Measurements from ENCODE around the gene OMD. TPM values are rescaled to one million over a fixed set of nuclear protein-coding genes. Genes with fewer than 3 reads are reported as not detected.

Gene OMD, protein sequence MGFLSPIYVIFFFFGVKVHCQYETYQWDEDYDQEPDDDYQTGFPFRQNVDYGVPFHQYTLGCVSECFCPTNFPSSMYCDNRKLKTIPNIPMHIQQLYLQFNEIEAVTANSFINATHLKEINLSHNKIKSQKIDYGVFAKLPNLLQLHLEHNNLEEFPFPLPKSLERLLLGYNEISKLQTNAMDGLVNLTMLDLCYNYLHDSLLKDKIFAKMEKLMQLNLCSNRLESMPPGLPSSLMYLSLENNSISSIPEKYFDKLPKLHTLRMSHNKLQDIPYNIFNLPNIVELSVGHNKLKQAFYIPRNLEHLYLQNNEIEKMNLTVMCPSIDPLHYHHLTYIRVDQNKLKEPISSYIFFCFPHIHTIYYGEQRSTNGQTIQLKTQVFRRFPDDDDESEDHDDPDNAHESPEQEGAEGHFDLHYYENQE
- not detected in 2 replicates for total RNA-seq (2022)
- not detected for Bru-seq, nascent RNA
- BruChase-seq, experiment 1, labeled RNA remaining after a 2-hour chase: not detected
- percentile 8 among the genes with signal in this experiment for BruChase-seq, experiment 2, labeled RNA remaining after a 6-hour chase
- long read RNA-seq, partial matches to known transcripts: 0 of 2 reads
- long read RNA-seq, other reads (novel, unspliced or antisense): 2 of 2 reads

DNA sequence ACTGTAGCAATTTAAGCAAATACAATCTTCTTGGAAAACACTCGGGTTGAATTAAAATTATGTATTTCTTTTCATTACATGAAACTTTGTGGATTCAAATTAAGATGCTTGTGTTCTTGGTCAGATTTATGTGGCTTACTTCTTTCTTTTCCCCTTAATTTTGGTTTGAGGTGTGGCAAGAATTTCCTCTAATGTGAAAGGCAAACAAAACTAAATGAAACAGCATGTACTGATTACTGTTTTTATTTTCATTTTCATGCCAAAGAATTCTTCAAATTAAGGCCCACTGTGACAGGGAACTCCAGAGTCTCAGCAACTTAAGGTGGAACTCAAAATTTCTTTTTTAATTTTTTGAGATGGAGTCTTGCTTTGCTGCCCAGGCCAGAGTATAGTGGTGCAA is at the start of gene OMD:
Gene OMD (minus strand): TSS at position 132 of the 400 bp plus-strand sequence. CDS start 6,913 bp downstream, outside the sequence.
- intact Hi-C loops (cut with micrococcal nuclease; ENCODE audit: unreplicated experiment): no loop called here
- no peak within 1 kb of the TSS for H3K4me3 ChIP-seq (ENCODE audit: low read depth, low read length)
- no peak within 1 kb of the TSS for H3K27ac Mint-ChIP-seq (ENCODE audit: unreplicated experiment)
- POLR2A ChIA-PET: no interaction called here
- CTCF ChIA-PET: no interaction called here
- no peak for DNase-seq
- H3K4me1 ChIP-seq: no peaks in the 10 kb centered on the region
- H3K4me3 Mint-ChIP-seq (ENCODE audit: unreplicated experiment): no peak within 1 kb of the TSS
- no peaks in the 10 kb centered on the region for H3K9me3 Mint-ChIP-seq (ENCODE audit: unreplicated experiment)
- H3K36me3 ChIP-seq (ENCODE audit: control insufficient read depth, insufficient read depth, low read length): no peaks in the 10 kb centered on the region
- H3K9me3 ChIP-seq: no peaks in the 10 kb centered on the region
- H3K27me3 ChIP-seq (replicated peaks; ENCODE audit: control insufficient read depth, insufficient read depth, low read length): no peaks in the 10 kb centered on the region
- H3K36me3 Mint-ChIP-seq (ENCODE audit: insufficient read depth, unreplicated experiment): no peaks in the 10 kb centered on the region
- no peaks in the 10 kb centered on the region for H3K27me3 Mint-ChIP-seq (ENCODE audit: insufficient read depth, unreplicated experiment)
- BruUV-seq (replicated peaks): no TSS peak
- TF ChIP-seq, protein P1, sequence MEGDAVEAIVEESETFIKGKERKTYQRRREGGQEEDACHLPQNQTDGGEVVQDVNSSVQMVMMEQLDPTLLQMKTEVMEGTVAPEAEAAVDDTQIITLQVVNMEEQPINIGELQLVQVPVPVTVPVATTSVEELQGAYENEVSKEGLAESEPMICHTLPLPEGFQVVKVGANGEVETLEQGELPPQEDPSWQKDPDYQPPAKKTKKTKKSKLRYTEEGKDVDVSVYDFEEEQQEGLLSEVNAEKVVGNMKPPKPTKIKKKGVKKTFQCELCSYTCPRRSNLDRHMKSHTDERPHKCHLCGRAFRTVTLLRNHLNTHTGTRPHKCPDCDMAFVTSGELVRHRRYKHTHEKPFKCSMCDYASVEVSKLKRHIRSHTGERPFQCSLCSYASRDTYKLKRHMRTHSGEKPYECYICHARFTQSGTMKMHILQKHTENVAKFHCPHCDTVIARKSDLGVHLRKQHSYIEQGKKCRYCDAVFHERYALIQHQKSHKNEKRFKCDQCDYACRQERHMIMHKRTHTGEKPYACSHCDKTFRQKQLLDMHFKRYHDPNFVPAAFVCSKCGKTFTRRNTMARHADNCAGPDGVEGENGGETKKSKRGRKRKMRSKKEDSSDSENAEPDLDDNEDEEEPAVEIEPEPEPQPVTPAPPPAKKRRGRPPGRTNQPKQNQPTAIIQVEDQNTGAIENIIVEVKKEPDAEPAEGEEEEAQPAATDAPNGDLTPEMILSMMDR (IDR thresholded peaks at IDR 0.05; ENCODE audit: insufficient read depth in 1 of 2, low read depth in 1 of 2, low read length in 1 of 2, severe bottlenecking in 1 of 2, unreplicated experiment in 1 of 2): no peak
- no peaks in the 10 kb centered on the region for H3K4me1 Mint-ChIP-seq (ENCODE audit: low read depth, unreplicated experiment)

DNA sequence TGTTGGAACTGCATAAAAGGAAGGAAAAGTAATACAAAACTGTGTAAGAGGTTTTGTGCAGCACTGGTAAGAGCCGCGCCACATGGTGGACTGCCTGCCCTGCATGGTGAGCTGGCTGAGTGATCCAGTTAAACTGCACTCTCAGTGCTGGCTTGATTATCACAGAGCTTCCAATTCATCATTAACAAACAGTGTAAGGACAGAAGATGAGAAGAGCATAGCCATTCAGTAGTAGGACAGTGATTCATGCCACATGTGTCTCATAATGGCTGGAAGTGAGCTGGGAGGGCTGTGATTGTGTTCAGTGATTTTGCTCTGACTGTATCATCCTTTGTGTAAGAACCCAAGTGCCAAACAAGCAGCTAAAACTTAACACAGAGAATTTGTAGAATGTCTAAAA is 43.9 kb upstream of the OMD start:
- Mint-ChIP-seq H3K9me3 (ENCODE audit: unreplicated experiment) (no peaks in the 10 kb centered on the region), H3K4me1 (ENCODE audit: low read depth, unreplicated experiment) (peaks cover 9% of the 10 kb centered on the region), H3K4me3 (ENCODE audit: unreplicated experiment) (no peak overlapping the region), H3K27me3 (ENCODE audit: insufficient read depth, unreplicated experiment) (no peaks in the 10 kb centered on the region), H3K36me3 (ENCODE audit: insufficient read depth, unreplicated experiment) (no peaks in the 10 kb centered on the region), H3K27ac (ENCODE audit: unreplicated experiment) (no peak overlapping the region)
- Histone ChIP-seq H3K4me3 (ENCODE audit: low read depth, low read length) (no peak overlapping the region), H3K36me3 (ENCODE audit: control insufficient read depth, insufficient read depth, low read length) (no peaks in the 10 kb centered on the region), H3K27me3 (replicated peaks; ENCODE audit: control insufficient read depth, insufficient read depth, low read length) (no peaks in the 10 kb centered on the region), H3K4me1 (peaks cover 19% of the 10 kb centered on the region), H3K9me3 (no peaks in the 10 kb centered on the region)
- TF ChIP-seq, protein P1 (IDR thresholded peaks at IDR 0.05; ENCODE audit: insufficient read depth in 1 of 2, low read depth in 1 of 2, low read length in 1 of 2, severe bottlenecking in 1 of 2, unreplicated experiment in 1 of 2): no peak
- no peak for DNase-seq
- BruUV-seq (replicated peaks): no TSS peak
- CTCF ChIA-PET: no interaction called here
- POLR2A ChIA-PET: no interaction called here
- intact Hi-C loops (cut with micrococcal nuclease; ENCODE audit: unreplicated experiment): no loop called here

DNA sequence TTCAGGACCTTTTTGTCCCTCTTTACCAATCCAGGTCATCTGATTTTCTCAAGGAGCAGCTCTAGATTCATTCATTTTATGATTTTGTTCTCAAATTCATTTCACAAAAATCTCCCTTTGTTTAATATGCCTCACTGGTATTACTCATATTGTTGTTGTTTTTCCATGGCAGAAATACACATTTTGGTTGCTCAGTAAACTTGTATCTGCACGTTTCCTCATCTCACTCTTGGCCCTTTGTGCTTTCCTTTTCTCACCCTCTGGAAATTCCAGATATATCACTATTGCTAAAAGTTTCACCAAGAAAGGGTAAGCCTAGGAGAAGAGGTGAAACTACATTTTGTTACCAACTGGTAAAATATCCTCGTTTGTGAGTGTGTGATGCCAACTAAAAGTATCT is 43.2 kb upstream of the OMD start:
- Histone ChIP-seq H3K36me3 (ENCODE audit: control insufficient read depth, insufficient read depth, low read length) (no peaks in the 10 kb centered on the region), H3K27me3 (replicated peaks; ENCODE audit: control insufficient read depth, insufficient read depth, low read length) (no peaks in the 10 kb centered on the region), H3K4me1 (peaks cover 19% of the 10 kb centered on the region), H3K9me3 (no peaks in the 10 kb centered on the region), H3K4me3 (ENCODE audit: low read depth, low read length) (no peak overlapping the region)
- TF ChIP-seq, protein P1 (IDR thresholded peaks at IDR 0.05; ENCODE audit: insufficient read depth in 1 of 2, low read depth in 1 of 2, low read length in 1 of 2, severe bottlenecking in 1 of 2, unreplicated experiment in 1 of 2): no peak
- Mint-ChIP-seq H3K27me3 (ENCODE audit: insufficient read depth, unreplicated experiment) (no peaks in the 10 kb centered on the region), H3K36me3 (ENCODE audit: insufficient read depth, unreplicated experiment) (no peaks in the 10 kb centered on the region), H3K9me3 (ENCODE audit: unreplicated experiment) (no peaks in the 10 kb centered on the region), H3K27ac (ENCODE audit: unreplicated experiment) (no peak overlapping the region), H3K4me3 (ENCODE audit: unreplicated experiment) (no peak overlapping the region), H3K4me1 (ENCODE audit: low read depth, unreplicated experiment) (peaks cover 9% of the 10 kb centered on the region)
- BruUV-seq (replicated peaks): no TSS peak
- intact Hi-C loops (cut with micrococcal nuclease; ENCODE audit: unreplicated experiment): no loop called here
- ChIA-PET POLR2A (no interaction called here), CTCF (no interaction called here)
- DNase-seq: no peak
